Bronchial epithelial cell (primary cell): ENCODE results near the gene MTA3. TPM values are rescaled to one million over a fixed set of nuclear protein-coding genes. Genes with fewer than 3 reads are reported as not detected.
"Not testable (repeated sequence)": the region's sequence is repeated elsewhere in the genome, so short reads cannot be mapped to it uniquely, and the experiment has no call there.

ENCODE experiments used
- DNase-seq: peaks from one replicate; pipeline ENCODE4 v3.0.0-alpha.2; 2010; ENCODE audit warnings: low read depth
- FAIRE-seq: peaks from 2 replicates; lab custom pipeline; 2011; peaks lifted over from hg19 to GRCh38; lab: Jason Lieb, UNC
- H3K27me3 ChIP-seq: 2 replicates; pipeline ENCODE4 v1.5.1; 2011; ENCODE audit warnings: low read length; ENCODE audit not compliant: control insufficient read depth, insufficient read depth
- H3K36me3 ChIP-seq: 2 replicates; pipeline ENCODE4 v1.5.1; 2011; ENCODE audit warnings: low read length; ENCODE audit not compliant: control insufficient read depth, insufficient read depth
- H3K4me3 ChIP-seq: 2 replicates; pipeline ENCODE4 v1.5.1; 2011; ENCODE audit warnings: mild to moderate bottlenecking, low read depth, low read length, control low read depth
- total RNA-seq: library from RNA; depleted of rRNA; stranded (reverse); fragments of >200 nt; gene quantifications from 2 replicates; pipeline ENCODE4 v1.2.1, GENCODE V29; 2014
- TF ChIP-seq, protein P1 (sequence below): IDR thresholded peaks from 2 replicates; pipeline ENCODE4 v1.5.1; 2011; ENCODE audit warnings: mild to moderate bottlenecking, moderate library complexity, low read length, control low read depth, inconsistent platforms; ENCODE audit not compliant: insufficient read depth, severe bottlenecking

Gene MTA3
- total RNA-seq, 1 donor from 2014 or later: 18.2 TPM

- TF ChIP-seq, protein P1, sequence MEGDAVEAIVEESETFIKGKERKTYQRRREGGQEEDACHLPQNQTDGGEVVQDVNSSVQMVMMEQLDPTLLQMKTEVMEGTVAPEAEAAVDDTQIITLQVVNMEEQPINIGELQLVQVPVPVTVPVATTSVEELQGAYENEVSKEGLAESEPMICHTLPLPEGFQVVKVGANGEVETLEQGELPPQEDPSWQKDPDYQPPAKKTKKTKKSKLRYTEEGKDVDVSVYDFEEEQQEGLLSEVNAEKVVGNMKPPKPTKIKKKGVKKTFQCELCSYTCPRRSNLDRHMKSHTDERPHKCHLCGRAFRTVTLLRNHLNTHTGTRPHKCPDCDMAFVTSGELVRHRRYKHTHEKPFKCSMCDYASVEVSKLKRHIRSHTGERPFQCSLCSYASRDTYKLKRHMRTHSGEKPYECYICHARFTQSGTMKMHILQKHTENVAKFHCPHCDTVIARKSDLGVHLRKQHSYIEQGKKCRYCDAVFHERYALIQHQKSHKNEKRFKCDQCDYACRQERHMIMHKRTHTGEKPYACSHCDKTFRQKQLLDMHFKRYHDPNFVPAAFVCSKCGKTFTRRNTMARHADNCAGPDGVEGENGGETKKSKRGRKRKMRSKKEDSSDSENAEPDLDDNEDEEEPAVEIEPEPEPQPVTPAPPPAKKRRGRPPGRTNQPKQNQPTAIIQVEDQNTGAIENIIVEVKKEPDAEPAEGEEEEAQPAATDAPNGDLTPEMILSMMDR: no peak
- H3K4me3 ChIP-seq: no peak overlapping the region
- FAIRE-seq (no peak), DNase-seq (no peak)
- H3K27me3 ChIP-seq: no peaks in the 10 kb centered on the region
- peaks cover 3% of the 10 kb centered on the region for H3K36me3 ChIP-seq
Observed at GRCh38 chr2:42573256-42573655, 4.8 kb downstream of the MTA3 start.

DNA sequence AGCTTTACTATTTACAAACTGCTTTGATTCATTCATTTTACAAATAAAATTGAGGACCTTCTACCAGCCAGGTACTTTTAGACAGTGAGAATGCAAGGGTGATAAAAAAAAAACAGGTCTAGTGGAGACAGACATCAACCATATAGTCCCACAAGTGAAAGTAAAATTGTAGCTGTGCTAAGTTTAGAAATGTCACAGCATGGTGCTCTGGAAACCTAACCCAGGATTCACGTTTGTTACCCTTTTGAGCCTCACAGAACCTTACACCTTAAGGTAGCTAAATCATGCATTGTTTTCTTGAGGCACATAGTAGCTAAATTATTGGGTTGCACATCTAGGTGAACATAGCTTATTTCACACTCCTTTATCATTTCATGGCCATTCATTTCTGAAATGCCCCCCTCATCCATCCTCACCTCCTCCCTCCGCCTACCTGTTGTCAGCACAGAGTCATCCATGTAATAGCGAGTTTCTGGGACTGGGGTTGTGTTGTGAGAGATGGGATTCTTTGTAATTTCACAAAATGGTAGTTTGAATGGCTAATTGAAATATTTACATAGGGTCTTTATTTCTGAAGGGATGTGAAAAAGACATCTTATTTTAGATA, 7.1 kb downstream of the MTA3 start:
- H3K27me3 ChIP-seq: no peaks in the 10 kb centered on the region
- peaks cover 3% of the 10 kb centered on the region for H3K36me3 ChIP-seq
- TF ChIP-seq, protein P1: no peak
- DNase-seq: no peak
- no peak for FAIRE-seq
- no peak overlapping the region for H3K4me3 ChIP-seq

GRCh38 chr2:42578621-42579020, 10.2 kb downstream of the MTA3 start:
- Histone ChIP-seq H3K27me3 (no peaks in the 10 kb centered on the region), H3K4me3 (no peak overlapping the region), H3K36me3 (no peaks in the 10 kb centered on the region)
- TF ChIP-seq, protein P1: no peak
- no peak for FAIRE-seq
- no peak for DNase-seq

DNA sequence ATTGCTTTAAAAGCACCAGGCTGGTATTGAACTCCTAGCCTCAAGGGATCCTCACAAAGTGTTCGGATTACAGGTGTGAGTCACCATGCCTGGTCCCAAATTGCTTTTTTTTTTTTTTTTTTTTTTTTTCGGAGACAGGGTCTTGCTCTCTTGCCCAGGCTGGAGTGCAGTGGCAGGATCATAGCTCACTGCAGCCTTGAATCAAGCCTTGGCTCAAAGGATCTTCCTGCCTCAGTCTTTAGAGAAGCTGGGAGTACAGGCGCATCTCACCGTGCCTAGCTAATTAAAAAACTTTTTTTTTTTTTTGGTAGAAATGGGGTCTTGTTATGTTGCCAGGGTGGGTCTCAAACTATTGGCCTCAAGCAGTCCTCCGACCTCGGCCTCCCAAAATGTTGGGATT, 12.8 kb downstream of the MTA3 start:
- Histone ChIP-seq H3K36me3 (no peaks in the 10 kb centered on the region), H3K4me3 (no peak overlapping the region), H3K27me3 (no peaks in the 10 kb centered on the region)
- DNase-seq: no peak
- TF ChIP-seq, protein P1: no peak
- no peak for FAIRE-seq

- not testable (repeated sequence) for H3K4me3 ChIP-seq, DNase-seq, H3K36me3 ChIP-seq, FAIRE-seq, H3K27me3 ChIP-seq
Observed at GRCh38 chr2:42584628-42585027, 16.2 kb downstream of the MTA3 start.

GRCh38 chr2:42585779-42586178, 17.3 kb downstream of the MTA3 start:
- H3K4me3 ChIP-seq: no peak overlapping the region
- DNase-seq (peak; percentile 41), FAIRE-seq (no peak)
- no peaks in the 10 kb centered on the region for H3K27me3 ChIP-seq
- H3K36me3 ChIP-seq: no peaks in the 10 kb centered on the region
- TF ChIP-seq, protein P1: no peak
